ENCODE results near the gene SPC24.
"Not testable (repeated sequence)": the region's sequence is repeated elsewhere in the genome, so short reads cannot be mapped to it uniquely, and the experiment has no call there.

Gene SPC24

GRCh38 chr19:11123114-11123513 is 32.5 kb downstream of the SPC24 start:
- no peak overlapping the region for H3K27ac ChIP-seq (replicated peaks)
- H3K4me3 ChIP-seq (replicated peaks; ENCODE audit: insufficient read depth, low read length): no peak overlapping the region
- TF ChIP-seq, protein P1, sequence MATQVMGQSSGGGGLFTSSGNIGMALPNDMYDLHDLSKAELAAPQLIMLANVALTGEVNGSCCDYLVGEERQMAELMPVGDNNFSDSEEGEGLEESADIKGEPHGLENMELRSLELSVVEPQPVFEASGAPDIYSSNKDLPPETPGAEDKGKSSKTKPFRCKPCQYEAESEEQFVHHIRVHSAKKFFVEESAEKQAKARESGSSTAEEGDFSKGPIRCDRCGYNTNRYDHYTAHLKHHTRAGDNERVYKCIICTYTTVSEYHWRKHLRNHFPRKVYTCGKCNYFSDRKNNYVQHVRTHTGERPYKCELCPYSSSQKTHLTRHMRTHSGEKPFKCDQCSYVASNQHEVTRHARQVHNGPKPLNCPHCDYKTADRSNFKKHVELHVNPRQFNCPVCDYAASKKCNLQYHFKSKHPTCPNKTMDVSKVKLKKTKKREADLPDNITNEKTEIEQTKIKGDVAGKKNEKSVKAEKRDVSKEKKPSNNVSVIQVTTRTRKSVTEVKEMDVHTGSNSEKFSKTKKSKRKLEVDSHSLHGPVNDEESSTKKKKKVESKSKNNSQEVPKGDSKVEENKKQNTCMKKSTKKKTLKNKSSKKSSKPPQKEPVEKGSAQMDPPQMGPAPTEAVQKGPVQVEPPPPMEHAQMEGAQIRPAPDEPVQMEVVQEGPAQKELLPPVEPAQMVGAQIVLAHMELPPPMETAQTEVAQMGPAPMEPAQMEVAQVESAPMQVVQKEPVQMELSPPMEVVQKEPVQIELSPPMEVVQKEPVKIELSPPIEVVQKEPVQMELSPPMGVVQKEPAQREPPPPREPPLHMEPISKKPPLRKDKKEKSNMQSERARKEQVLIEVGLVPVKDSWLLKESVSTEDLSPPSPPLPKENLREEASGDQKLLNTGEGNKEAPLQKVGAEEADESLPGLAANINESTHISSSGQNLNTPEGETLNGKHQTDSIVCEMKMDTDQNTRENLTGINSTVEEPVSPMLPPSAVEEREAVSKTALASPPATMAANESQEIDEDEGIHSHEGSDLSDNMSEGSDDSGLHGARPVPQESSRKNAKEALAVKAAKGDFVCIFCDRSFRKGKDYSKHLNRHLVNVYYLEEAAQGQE (IDR thresholded peaks at IDR 0.05; ENCODE audit: insufficient replicate concordance, low read depth): no peak
- TF ChIP-seq POLR2AphosphoS5 (IDR thresholded peaks at IDR 0.05; ENCODE audit: low read depth): 0 out of 2 replicates have a peak, but pooled peaks have one; percentile 38
- no peaks in the 10 kb centered on the region for H3K27me3 ChIP-seq (ENCODE audit: insufficient read depth, poor library complexity, severe bottlenecking)
- no peak for DNase-seq (ENCODE audit: low read depth in 1 of 2, low spot score in 1 of 2)

- not testable (repeated sequence) for H3K27ac ChIP-seq (replicated peaks); H3K4me3 ChIP-seq (replicated peaks; ENCODE audit: insufficient read depth, low read length); H3K27me3 ChIP-seq (ENCODE audit: insufficient read depth, poor library complexity, severe bottlenecking); DNase-seq (ENCODE audit: low read depth in 1 of 2, low spot score in 1 of 2)
Measured at GRCh38 chr19:11121963-11122362, 33.6 kb downstream of the SPC24 start.

GRCh38 chr19:11116507-11116906 is 39.1 kb downstream of the SPC24 start:
- DNase-seq (ENCODE audit: low read depth in 1 of 2, low spot score in 1 of 2): no peak
- no peak for TF ChIP-seq POLR2AphosphoS5 (IDR thresholded peaks at IDR 0.05; ENCODE audit: low read depth)
- no peak for TF ChIP-seq GABPA (IDR thresholded peaks at IDR 0.05; ENCODE audit: low read depth)
- TF ChIP-seq, protein P1 (IDR thresholded peaks at IDR 0.05; ENCODE audit: insufficient replicate concordance, low read depth): no peak
- TF ChIP-seq CTCF (IDR thresholded peaks at IDR 0.05; ENCODE audit: insufficient read depth, low read length): no peak
- TF ChIP-seq SPI1 (IDR thresholded peaks at IDR 0.05; ENCODE audit: borderline replicate concordance, low read depth): no peak
- H3K27ac ChIP-seq (replicated peaks): no peak overlapping the region
- no peak overlapping the region for H3K4me3 ChIP-seq (replicated peaks; ENCODE audit: insufficient read depth, low read length)
- H3K27me3 ChIP-seq (ENCODE audit: insufficient read depth, poor library complexity, severe bottlenecking): no peaks in the 10 kb centered on the region

GRCh38 chr19:11115895-11116446 is 39.6 kb downstream of the SPC24 start:
- Histone ChIP-seq H3K27me3 (ENCODE audit: insufficient read depth, poor library complexity, severe bottlenecking) (no peaks in the 10 kb centered on the region), H3K27ac (replicated peaks) (no peak overlapping the region), H3K4me3 (replicated peaks; ENCODE audit: insufficient read depth, low read length) (no peak overlapping the region)
- DNase-seq (ENCODE audit: low read depth in 1 of 2, low spot score in 1 of 2): no peak
- TF ChIP-seq, protein P1 (IDR thresholded peaks at IDR 0.05; ENCODE audit: insufficient replicate concordance, low read depth): no peak
- TF ChIP-seq CTCF (IDR thresholded peaks at IDR 0.05; ENCODE audit: insufficient read depth, low read length) (no peak), SPI1 (IDR thresholded peaks at IDR 0.05; ENCODE audit: borderline replicate concordance, low read depth) (no peak), GABPA (IDR thresholded peaks at IDR 0.05; ENCODE audit: low read depth) (no peak)

All from HL-60 (cell line).